Measurements from ENCODE around the gene ATXN1. TPM values are rescaled to one million over a fixed set of nuclear protein-coding genes. Genes with fewer than 3 reads are reported as not detected.

The ATXN1 gene
- total and polyA plus RNA-seq, 2 of the 13 experiments (the other 11 are each of a cell fraction or from before 2014, with no cell fraction given) = 20.7 to 39.5 TPM

DNA sequence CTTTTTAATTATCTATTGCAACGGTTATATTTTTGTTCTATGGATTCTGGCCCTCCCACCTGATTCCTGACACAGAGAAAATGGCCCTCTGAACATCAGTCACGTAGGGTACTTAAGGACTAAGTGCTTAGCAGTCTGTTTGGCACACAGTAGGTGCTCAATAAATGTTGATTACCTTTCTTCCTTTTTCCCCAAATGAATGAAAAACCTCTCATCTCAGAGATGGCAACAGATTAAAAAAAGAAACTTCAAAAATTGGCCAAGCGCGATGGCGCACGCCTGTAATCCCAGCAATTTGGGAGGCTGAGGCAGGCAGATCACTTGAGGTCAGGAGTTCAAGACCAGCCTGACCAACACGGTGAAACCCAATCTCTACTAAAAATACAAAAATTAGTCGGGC lies 31.5 kb downstream of the ATXN1 start (continued):
- TF ChIP-seq TERF1 (CRISPR knock-in tag; IDR thresholded peaks at IDR 0.05) (no peak), ZSCAN29 (CRISPR knock-in tag; conservative IDR thresholded peaks at IDR 0.05) (peak; percentile 9; the same call in 1 of the 2 replicates), ZMYM2 (CRISPR knock-in tag; IDR thresholded peaks at IDR 0.05) (peak; percentile 66; the same call in 1 of the 2 replicates), SIX4 (CRISPR knock-in tag; IDR thresholded peaks at IDR 0.05) (no peak), ZHX1 (CRISPR knock-in tag; IDR thresholded peaks at IDR 0.05; ENCODE audit: low read depth) (0 out of 2 replicates have a peak, but pooled peaks have one; percentile 21), ZNF44 (CRISPR knock-in tag; IDR thresholded peaks at IDR 0.05) (0 out of 2 replicates have a peak, but pooled peaks have one; percentile 57), ZNF264 (CRISPR knock-in tag; IDR thresholded peaks at IDR 0.05) (no peak), ZZZ3 (CRISPR knock-in tag; IDR thresholded peaks at IDR 0.05; ENCODE audit: borderline replicate concordance) (no peak), GATAD2A (CRISPR knock-in tag; IDR thresholded peaks at IDR 0.05) (no peak), ZNF367 (CRISPR knock-in tag; IDR thresholded peaks at IDR 0.05; ENCODE audit: borderline replicate concordance) (no peak), ZSCAN21 (CRISPR knock-in tag; IDR thresholded peaks at IDR 0.05; ENCODE audit: borderline replicate concordance) (0 out of 2 replicates have a peak, but pooled peaks have one; percentile 24), ERF (CRISPR knock-in tag; IDR thresholded peaks at IDR 0.05) (no peak), ZNF431 (CRISPR knock-in tag; IDR thresholded peaks at IDR 0.05; ENCODE audit: borderline replicate concordance, low read depth) (no peak), FOXP4 (CRISPR knock-in tag; IDR thresholded peaks at IDR 0.05) (no peak), ZBED4 (CRISPR knock-in tag; IDR thresholded peaks at IDR 0.05; ENCODE audit: borderline replicate concordance) (no peak)
- TF ChIP-seq, protein P1, sequence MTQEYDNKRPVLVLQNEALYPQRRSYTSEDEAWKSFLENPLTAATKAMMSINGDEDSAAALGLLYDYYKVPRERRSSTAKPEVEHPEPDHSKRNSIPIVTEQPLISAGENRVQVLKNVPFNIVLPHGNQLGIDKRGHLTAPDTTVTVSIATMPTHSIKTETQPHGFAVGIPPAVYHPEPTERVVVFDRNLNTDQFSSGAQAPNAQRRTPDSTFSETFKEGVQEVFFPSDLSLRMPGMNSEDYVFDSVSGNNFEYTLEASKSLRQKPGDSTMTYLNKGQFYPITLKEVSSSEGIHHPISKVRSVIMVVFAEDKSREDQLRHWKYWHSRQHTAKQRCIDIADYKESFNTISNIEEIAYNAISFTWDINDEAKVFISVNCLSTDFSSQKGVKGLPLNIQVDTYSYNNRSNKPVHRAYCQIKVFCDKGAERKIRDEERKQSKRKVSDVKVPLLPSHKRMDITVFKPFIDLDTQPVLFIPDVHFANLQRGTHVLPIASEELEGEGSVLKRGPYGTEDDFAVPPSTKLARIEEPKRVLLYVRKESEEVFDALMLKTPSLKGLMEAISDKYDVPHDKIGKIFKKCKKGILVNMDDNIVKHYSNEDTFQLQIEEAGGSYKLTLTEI (CRISPR knock-in tag; conservative IDR thresholded peaks at IDR 0.05) = no peak
- TF ChIP-seq, protein P2, sequence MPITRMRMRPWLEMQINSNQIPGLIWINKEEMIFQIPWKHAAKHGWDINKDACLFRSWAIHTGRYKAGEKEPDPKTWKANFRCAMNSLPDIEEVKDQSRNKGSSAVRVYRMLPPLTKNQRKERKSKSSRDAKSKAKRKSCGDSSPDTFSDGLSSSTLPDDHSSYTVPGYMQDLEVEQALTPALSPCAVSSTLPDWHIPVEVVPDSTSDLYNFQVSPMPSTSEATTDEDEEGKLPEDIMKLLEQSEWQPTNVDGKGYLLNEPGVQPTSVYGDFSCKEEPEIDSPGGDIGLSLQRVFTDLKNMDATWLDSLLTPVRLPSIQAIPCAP (CRISPR knock-in tag; IDR thresholded peaks at IDR 0.05; ENCODE audit: low read depth) = no peak
